Esophagus squamous epithelium (tissue), 4 donors: ENCODE results near the gene EPHA2.

Experiments used
- CTCF ChIP-seq, 6 experiments: fragments of 450-650 bp in 4 of 6; fragments of 200-600 bp in 2 of 6; sonication (generic) in 2 of 6; IDR thresholded peaks; one replicate each; pipeline ENCODE4 v1.5.1; 2016 to 2019; ENCODE audit warnings: antibody characterized with exemption in 6 of 6, mild to moderate bottlenecking in 4 of 6, moderate library complexity in 4 of 6
- POLR2A ChIP-seq, 4 donors: fragments of 450-650 bp; IDR thresholded peaks; one replicate each; pipeline ENCODE4 v1.6.1; 2017; ENCODE audit warnings: antibody characterized with exemption in 4 of 4, mild to moderate bottlenecking in 4 of 4, moderate library complexity in 3 of 4

DNA sequence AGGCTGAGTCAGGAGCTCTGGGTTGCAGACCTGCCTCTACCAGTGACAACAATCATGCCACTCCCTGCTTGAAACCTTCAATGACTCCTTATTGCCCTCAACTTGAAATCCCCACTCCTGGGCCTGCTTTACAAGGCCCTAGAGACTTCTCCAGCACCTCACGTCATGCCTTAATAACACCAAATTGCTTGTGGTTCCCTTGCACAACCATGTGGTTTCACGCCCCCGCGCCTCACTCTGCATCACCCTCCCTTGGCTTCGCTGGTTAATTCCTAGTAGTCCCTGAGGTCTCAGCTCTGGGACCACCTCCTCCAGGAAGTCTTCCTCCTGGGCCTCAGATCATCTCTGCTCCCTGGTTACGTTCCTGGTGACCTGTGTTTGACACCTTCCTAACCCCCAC lies 33.0 kb downstream of the EPHA2 start:
- TF ChIP-seq CTCF (IDR thresholded peaks at IDR 0.05): no peak
- no peak for TF ChIP-seq POLR2A (IDR thresholded peaks at IDR 0.05)
